K562 (cell line): ENCODE results near the gene DBT. TPM values are rescaled to one million over a fixed set of nuclear protein-coding genes. Genes with fewer than 3 reads are reported as not detected.

Source experiments
- FOXA1 ChIP-seq: fragments of 450-650 bp; IDR thresholded peaks from 2 replicates; pipeline ENCODE4 v1.6.1; 2016; ENCODE audit warnings: mild to moderate bottlenecking, borderline replicate concordance
- NR2C1 ChIP-seq, 2 experiments: fragments of 450-650 bp; IDR thresholded peaks; 2 replicates each; pipeline ENCODE4 v1.6.1; 2017; ENCODE audit warnings: mild to moderate bottlenecking in 2 of 2, antibody characterized with exemption in 1 of 2, inconsistent platforms in 1 of 2, missing compliant biosample characterization in 1 of 2, missing genetic modification characterization in 1 of 2
- RFX7 ChIP-seq: fragments of 250-450 bp; sonication (Bioruptor Pico); IDR thresholded peaks from 2 replicates; pipeline ENCODE4 v1.5.1; 2021; ENCODE audit warnings: mild to moderate bottlenecking
- SIN3A ChIP-seq, 2 experiments: fragments of 150-350 bp in 1 of 2; IDR thresholded peaks; 2 replicates each; pipeline ENCODE4 v1.6.1; 2011 to 2016; ENCODE audit warnings: borderline replicate concordance in 2 of 2, low read depth in 2 of 2, low read length in 2 of 2, mild to moderate bottlenecking in 2 of 2, moderate library complexity in 2 of 2; ENCODE audit not compliant: control insufficient read depth in 1 of 2
- SIX5 ChIP-seq, 2 experiments: IDR thresholded peaks; 2 replicates each; pipeline ENCODE4 v1.6.1; 2011; ENCODE audit warnings: low read length in 2 of 2, borderline replicate concordance in 1 of 2, low read depth in 1 of 2, mild to moderate bottlenecking in 1 of 2, moderate library complexity in 1 of 2; ENCODE audit not compliant: insufficient read depth in 1 of 2
- SREBF2 ChIP-seq: sonication (generic); formaldehyde crosslinking; IDR thresholded peaks from 2 replicates; pipeline ENCODE4 v1.4.0; 2020; ENCODE audit warnings: mild to moderate bottlenecking, missing genetic modification reagents
- ZFP30 ChIP-seq: fragments of 250-450 bp; sonication (Bioruptor Pico); IDR thresholded peaks from 2 replicates; pipeline ENCODE4 v1.8.0; 2022; ENCODE audit warnings: moderate library complexity, mild to moderate bottlenecking, inconsistent platforms, borderline replicate concordance
- polyA plus RNA-seq, 8 experiments: library from polyadenylated mRNA; depleted of rRNA in 4 of 8; stranded (reverse) in 5 of 8; unstranded in 3 of 8; fragments of >200 nt; fragmentation: Nextera tagmentation in 2 of 8; fragmentation: Illumina TruSeq in 1 of 8; extraction: Ambion mirVana in 2 of 8; extraction: Trizol in 1 of 8; gene quantifications; 2 replicates each; pipeline versions ENCODE4 v1.2.1 to v1.2.3, GENCODE V29; 2011 to 2014; ENCODE audit warnings: inconsistent platforms in 1 of 8, missing spikeins in 1 of 8
- total RNA-seq, 7 experiments: library from RNA; depleted of rRNA in 6 of 7; stranded (reverse); fragments of >200 nt in 6 of 7; fragmentation: Illumina TruSeq in 2 of 7; extraction: Trizol in 2 of 7; gene quantifications; 2 replicates each; pipeline versions ENCODE4 v1.2.1 to v1.2.3, GENCODE V29; 2011 to 2021; ENCODE audit warnings: low replicate concordance in 1 of 7
- TF ChIP-seq, protein P1 (sequence below): fragments of 450-650 bp; IDR thresholded peaks from 2 replicates; pipeline ENCODE4 v1.6.1; 2016; ENCODE audit warnings: mild to moderate bottlenecking, moderate library complexity
- TF ChIP-seq, protein P2 (sequence below): fragments of 450-650 bp; formaldehyde crosslinking; conservative IDR thresholded peaks from 2 replicates; pipeline ENCODE4 v1.4.0; 2022; ENCODE audit warnings: mild to moderate bottlenecking, missing genetic modification characterization
- TF ChIP-seq, protein P3 (sequence below): fragments of 250-450 bp; sonication (Bioruptor Pico); IDR thresholded peaks from 2 replicates; pipeline ENCODE4 v1.4.0; 2020; ENCODE audit warnings: mild to moderate bottlenecking, moderate library complexity

The DBT gene
- total and polyA plus RNA-seq, 9 of the 15 experiments (the other 6 are each of a cell fraction or from before 2014, with no cell fraction given): 2.7 to 13.5 (median 7.3) TPM

DNA sequence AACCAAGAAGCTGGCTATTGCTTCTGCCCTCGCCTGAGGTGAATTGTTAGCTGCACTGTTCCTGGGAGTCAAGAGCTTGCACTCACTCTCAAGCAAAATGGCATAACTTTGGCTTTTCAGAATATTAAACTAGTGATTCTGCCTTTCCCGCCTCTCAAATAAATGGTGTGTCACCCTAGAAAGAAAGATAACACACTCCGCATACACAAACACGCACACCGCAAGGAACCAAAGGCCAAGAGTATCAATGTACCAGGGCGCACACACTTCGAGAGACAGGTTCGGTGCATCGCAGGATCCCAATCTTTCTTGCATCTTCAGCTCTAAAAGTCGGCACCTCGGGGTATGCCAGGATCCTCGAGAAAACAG is 15.9 kb upstream of the DBT start (continued):
- no peak for TF ChIP-seq ZFP30 (CRISPR knock-in tag)
- no peak for TF ChIP-seq FOXA1
- TF ChIP-seq SIX5 (IDR thresholded peaks at IDR 0.05; ENCODE audit: borderline replicate concordance in 1 of 2, insufficient read depth in 1 of 2, low read depth in 1 of 2, low read length in 2 of 2): no peak
- TF ChIP-seq, protein P1, sequence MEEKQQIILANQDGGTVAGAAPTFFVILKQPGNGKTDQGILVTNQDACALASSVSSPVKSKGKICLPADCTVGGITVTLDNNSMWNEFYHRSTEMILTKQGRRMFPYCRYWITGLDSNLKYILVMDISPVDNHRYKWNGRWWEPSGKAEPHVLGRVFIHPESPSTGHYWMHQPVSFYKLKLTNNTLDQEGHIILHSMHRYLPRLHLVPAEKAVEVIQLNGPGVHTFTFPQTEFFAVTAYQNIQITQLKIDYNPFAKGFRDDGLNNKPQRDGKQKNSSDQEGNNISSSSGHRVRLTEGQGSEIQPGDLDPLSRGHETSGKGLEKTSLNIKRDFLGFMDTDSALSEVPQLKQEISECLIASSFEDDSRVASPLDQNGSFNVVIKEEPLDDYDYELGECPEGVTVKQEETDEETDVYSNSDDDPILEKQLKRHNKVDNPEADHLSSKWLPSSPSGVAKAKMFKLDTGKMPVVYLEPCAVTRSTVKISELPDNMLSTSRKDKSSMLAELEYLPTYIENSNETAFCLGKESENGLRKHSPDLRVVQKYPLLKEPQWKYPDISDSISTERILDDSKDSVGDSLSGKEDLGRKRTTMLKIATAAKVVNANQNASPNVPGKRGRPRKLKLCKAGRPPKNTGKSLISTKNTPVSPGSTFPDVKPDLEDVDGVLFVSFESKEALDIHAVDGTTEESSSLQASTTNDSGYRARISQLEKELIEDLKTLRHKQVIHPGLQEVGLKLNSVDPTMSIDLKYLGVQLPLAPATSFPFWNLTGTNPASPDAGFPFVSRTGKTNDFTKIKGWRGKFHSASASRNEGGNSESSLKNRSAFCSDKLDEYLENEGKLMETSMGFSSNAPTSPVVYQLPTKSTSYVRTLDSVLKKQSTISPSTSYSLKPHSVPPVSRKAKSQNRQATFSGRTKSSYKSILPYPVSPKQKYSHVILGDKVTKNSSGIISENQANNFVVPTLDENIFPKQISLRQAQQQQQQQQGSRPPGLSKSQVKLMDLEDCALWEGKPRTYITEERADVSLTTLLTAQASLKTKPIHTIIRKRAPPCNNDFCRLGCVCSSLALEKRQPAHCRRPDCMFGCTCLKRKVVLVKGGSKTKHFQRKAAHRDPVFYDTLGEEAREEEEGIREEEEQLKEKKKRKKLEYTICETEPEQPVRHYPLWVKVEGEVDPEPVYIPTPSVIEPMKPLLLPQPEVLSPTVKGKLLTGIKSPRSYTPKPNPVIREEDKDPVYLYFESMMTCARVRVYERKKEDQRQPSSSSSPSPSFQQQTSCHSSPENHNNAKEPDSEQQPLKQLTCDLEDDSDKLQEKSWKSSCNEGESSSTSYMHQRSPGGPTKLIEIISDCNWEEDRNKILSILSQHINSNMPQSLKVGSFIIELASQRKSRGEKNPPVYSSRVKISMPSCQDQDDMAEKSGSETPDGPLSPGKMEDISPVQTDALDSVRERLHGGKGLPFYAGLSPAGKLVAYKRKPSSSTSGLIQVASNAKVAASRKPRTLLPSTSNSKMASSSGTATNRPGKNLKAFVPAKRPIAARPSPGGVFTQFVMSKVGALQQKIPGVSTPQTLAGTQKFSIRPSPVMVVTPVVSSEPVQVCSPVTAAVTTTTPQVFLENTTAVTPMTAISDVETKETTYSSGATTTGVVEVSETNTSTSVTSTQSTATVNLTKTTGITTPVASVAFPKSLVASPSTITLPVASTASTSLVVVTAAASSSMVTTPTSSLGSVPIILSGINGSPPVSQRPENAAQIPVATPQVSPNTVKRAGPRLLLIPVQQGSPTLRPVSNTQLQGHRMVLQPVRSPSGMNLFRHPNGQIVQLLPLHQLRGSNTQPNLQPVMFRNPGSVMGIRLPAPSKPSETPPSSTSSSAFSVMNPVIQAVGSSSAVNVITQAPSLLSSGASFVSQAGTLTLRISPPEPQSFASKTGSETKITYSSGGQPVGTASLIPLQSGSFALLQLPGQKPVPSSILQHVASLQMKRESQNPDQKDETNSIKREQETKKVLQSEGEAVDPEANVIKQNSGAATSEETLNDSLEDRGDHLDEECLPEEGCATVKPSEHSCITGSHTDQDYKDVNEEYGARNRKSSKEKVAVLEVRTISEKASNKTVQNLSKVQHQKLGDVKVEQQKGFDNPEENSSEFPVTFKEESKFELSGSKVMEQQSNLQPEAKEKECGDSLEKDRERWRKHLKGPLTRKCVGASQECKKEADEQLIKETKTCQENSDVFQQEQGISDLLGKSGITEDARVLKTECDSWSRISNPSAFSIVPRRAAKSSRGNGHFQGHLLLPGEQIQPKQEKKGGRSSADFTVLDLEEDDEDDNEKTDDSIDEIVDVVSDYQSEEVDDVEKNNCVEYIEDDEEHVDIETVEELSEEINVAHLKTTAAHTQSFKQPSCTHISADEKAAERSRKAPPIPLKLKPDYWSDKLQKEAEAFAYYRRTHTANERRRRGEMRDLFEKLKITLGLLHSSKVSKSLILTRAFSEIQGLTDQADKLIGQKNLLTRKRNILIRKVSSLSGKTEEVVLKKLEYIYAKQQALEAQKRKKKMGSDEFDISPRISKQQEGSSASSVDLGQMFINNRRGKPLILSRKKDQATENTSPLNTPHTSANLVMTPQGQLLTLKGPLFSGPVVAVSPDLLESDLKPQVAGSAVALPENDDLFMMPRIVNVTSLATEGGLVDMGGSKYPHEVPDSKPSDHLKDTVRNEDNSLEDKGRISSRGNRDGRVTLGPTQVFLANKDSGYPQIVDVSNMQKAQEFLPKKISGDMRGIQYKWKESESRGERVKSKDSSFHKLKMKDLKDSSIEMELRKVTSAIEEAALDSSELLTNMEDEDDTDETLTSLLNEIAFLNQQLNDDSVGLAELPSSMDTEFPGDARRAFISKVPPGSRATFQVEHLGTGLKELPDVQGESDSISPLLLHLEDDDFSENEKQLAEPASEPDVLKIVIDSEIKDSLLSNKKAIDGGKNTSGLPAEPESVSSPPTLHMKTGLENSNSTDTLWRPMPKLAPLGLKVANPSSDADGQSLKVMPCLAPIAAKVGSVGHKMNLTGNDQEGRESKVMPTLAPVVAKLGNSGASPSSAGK: no peak; the same call in 1 of the 2 replicates
- TF ChIP-seq SIN3A (IDR thresholded peaks at IDR 0.05; ENCODE audit: borderline replicate concordance in 2 of 2, control insufficient read depth in 1 of 2, low read depth in 2 of 2, low read length in 2 of 2): no peak
- no peak for TF ChIP-seq SREBF2 (CRISPR knock-in tag)
- TF ChIP-seq, protein P2, sequence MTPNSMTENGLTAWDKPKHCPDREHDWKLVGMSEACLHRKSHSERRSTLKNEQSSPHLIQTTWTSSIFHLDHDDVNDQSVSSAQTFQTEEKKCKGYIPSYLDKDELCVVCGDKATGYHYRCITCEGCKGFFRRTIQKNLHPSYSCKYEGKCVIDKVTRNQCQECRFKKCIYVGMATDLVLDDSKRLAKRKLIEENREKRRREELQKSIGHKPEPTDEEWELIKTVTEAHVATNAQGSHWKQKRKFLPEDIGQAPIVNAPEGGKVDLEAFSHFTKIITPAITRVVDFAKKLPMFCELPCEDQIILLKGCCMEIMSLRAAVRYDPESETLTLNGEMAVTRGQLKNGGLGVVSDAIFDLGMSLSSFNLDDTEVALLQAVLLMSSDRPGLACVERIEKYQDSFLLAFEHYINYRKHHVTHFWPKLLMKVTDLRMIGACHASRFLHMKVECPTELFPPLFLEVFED (CRISPR knock-in tag): no peak
- no peak for TF ChIP-seq NR2C1 (IDR thresholded peaks at IDR 0.05)
- TF ChIP-seq NR2C1 (tag; IDR thresholded peaks at IDR 0.05): no peak
- TF ChIP-seq, protein P3, sequence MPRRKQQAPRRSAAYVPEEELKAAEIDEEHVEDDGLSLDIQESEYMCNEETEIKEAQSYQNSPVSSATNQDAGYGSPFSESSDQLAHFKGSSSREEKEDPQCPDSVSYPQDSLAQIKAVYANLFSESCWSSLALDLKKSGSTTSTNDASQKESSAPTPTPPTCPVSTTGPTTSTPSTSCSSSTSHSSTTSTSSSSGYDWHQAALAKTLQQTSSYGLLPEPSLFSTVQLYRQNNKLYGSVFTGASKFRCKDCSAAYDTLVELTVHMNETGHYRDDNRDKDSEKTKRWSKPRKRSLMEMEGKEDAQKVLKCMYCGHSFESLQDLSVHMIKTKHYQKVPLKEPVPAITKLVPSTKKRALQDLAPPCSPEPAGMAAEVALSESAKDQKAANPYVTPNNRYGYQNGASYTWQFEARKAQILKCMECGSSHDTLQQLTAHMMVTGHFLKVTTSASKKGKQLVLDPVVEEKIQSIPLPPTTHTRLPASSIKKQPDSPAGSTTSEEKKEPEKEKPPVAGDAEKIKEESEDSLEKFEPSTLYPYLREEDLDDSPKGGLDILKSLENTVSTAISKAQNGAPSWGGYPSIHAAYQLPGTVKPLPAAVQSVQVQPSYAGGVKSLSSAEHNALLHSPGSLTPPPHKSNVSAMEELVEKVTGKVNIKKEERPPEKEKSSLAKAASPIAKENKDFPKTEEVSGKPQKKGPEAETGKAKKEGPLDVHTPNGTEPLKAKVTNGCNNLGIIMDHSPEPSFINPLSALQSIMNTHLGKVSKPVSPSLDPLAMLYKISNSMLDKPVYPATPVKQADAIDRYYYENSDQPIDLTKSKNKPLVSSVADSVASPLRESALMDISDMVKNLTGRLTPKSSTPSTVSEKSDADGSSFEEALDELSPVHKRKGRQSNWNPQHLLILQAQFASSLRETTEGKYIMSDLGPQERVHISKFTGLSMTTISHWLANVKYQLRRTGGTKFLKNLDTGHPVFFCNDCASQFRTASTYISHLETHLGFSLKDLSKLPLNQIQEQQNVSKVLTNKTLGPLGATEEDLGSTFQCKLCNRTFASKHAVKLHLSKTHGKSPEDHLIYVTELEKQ: no peak
- no peak for TF ChIP-seq RFX7 (CRISPR knock-in tag)
